Naive thymus-derived CD4-positive, alpha-beta T cell (primary cell): ENCODE results near the gene AGFG2. TPM values are rescaled to one million over a fixed set of nuclear protein-coding genes. Genes with fewer than 3 reads are reported as not detected.

Experiments used
- ATAC-seq: fragments of 150-1000 bp; cut with Tn5 transposase; 2 replicates; pipeline ENCODE4 v1.10.0; 2021; ENCODE audit warnings: mild to moderate bottlenecking, moderate library complexity
- CTCF ChIA-PET: fragments of 350-600 bp; sonication (Branson Sonifier 250); formaldehyde crosslinking; loops from one replicate; lab custom pipeline; 2021; ENCODE audit warnings: antibody characterized with exemption; lab: Charles Lee
- POLR2A ChIA-PET: fragments of 350-600 bp; sonication (Branson Sonifier 250); formaldehyde crosslinking; loops from one replicate; lab custom pipeline; 2021; ENCODE audit warnings: antibody characterized with exemption, inconsistent platforms; lab: Charles Lee
- DNase-seq, 9 donors: peaks; one replicate each; pipeline versions ENCODE4 v3.0.0 to v3.0.0-alpha.2; 2020 to 2022; ENCODE audit warnings: mixed read lengths in 1 of 9
- H3K27ac ChIP-seq: one replicate; pipeline ENCODE4 v1.7.0; 2013; ENCODE audit warnings: mild to moderate bottlenecking, low read depth, low read length, moderate library complexity
- H3K27me3 ChIP-seq, 2 donors: one replicate each; pipeline ENCODE4 v1.7.0; 2013; ENCODE audit warnings: low read length in 2 of 2, mild to moderate bottlenecking in 2 of 2, moderate library complexity in 2 of 2; ENCODE audit not compliant: control insufficient read depth in 2 of 2, insufficient read depth in 2 of 2
- H3K36me3 ChIP-seq, 3 experiments: 1 replicate in 2 of 3; 2 replicates in 1 of 3; pipeline ENCODE4 v1.7.0; 2013; ENCODE audit warnings: low read length in 3 of 3, mild to moderate bottlenecking in 3 of 3, moderate library complexity in 1 of 3; ENCODE audit not compliant: insufficient read depth in 3 of 3, control insufficient read depth in 2 of 3
- H3K4me1 ChIP-seq, 2 donors: one replicate each; pipeline ENCODE4 v1.7.0; 2013; ENCODE audit warnings: low read length in 2 of 2, mild to moderate bottlenecking in 2 of 2, moderate library complexity in 1 of 2; ENCODE audit not compliant: control insufficient read depth in 2 of 2, insufficient read depth in 2 of 2
- H3K4me3 ChIP-seq: 2 replicates; pipeline ENCODE4 v1.7.0; 2013; ENCODE audit warnings: mild to moderate bottlenecking, low read length
- H3K9me3 ChIP-seq, 3 experiments: 1 replicate in 2 of 3; 2 replicates in 1 of 3; pipeline ENCODE4 v1.7.0; 2013; ENCODE audit warnings: low read length in 3 of 3; ENCODE audit not compliant: control insufficient read depth in 2 of 3
- H3K27ac Mint-ChIP-seq, 9 donors: one replicate each; pipeline ENCODE4 v1.8.0; 2020 to 2022; ENCODE audit warnings: mixed read lengths in 9 of 9, mild to moderate bottlenecking in 8 of 9, moderate library complexity in 5 of 9, inconsistent platforms in 2 of 9
- H3K27me3 Mint-ChIP-seq, 5 donors: one replicate each; pipeline ENCODE4 v1.8.0; 2021 to 2022; ENCODE audit warnings: mixed read lengths in 5 of 5, mild to moderate bottlenecking in 1 of 5
- H3K36me3 Mint-ChIP-seq, 5 donors: one replicate each; pipeline ENCODE4 v1.8.0; 2020 to 2022; ENCODE audit warnings: mixed read lengths in 5 of 5, mild to moderate bottlenecking in 3 of 5, inconsistent platforms in 1 of 5
- H3K4me1 Mint-ChIP-seq, 7 donors: one replicate each; pipeline ENCODE4 v1.8.0; 2020 to 2022; ENCODE audit warnings: mixed read lengths in 7 of 7, mild to moderate bottlenecking in 3 of 7, inconsistent platforms in 1 of 7
- H3K4me3 Mint-ChIP-seq, 10 donors: one replicate each; pipeline ENCODE4 v1.8.0; 2020 to 2022; ENCODE audit warnings: mild to moderate bottlenecking in 10 of 10, mixed read lengths in 10 of 10, moderate library complexity in 6 of 10, inconsistent platforms in 2 of 10
- H3K9me3 Mint-ChIP-seq, 11 donors: one replicate each; pipeline ENCODE4 v1.8.0; 2020 to 2022; ENCODE audit warnings: mixed read lengths in 11 of 11, mild to moderate bottlenecking in 4 of 11, inconsistent platforms in 1 of 11, moderate library complexity in 1 of 11
- intact Hi-C, 2 donors: fragments of 100-400 bp; cut with micrococcal nuclease; formaldehyde crosslinking; loops; one replicate each; pipeline ENCODE4 v1.15.1; 2023
- polyA plus RNA-seq, 2 donors: library from polyadenylated mRNA; unstranded; fragments of 300-500 nt; fragmentation: Illumina TruSeq; gene quantifications; one replicate each; pipeline ENCODE4 v1.2.3, GENCODE V29; 2021
- total RNA-seq, 6 experiments: library from RNA in 5 of 6; stranded (reverse) in 5 of 6; gene quantifications; 1 replicate in 5 of 6; 2 replicates in 1 of 6; pipeline ENCODE4 v1.2.3 and lab custom pipeline; 2021 to 2026

AGFG2 gene
- total and polyA plus RNA-seq, 7 experiments from 2014 or later = 5.7 to 42.4 (median 23.2) TPM

- no peak for ATAC-seq
- no peak for DNase-seq
- Mint-ChIP-seq H3K27me3 (no peaks in the 10 kb centered on the region), H3K9me3 (no peaks in the 10 kb centered on the region), H3K4me1 (peaks cover 19 to 34% (median 25%) of the 10 kb centered on the region in 7 donors), H3K36me3 (peaks cover 0 to 4% (median 4%) of the 10 kb centered on the region in 5 donors), H3K27ac (peak overlapping the region in 3 of 9 donors; percentile 21 to 43 (median 32)), H3K4me3 (no peak overlapping the region)
- Histone ChIP-seq H3K27me3 (no peaks in the 10 kb centered on the region), H3K36me3 (peaks cover 0 to 18% (median 0%) of the 10 kb centered on the region in 3 experiments), H3K4me3 (no peak overlapping the region), H3K9me3 (no peaks in the 10 kb centered on the region), H3K27ac (no peak overlapping the region), H3K4me1 (peaks cover 15 to 24% of the 10 kb centered on the region in 2 donors)
- intact Hi-C loops = loop anchor here in 1 of 2 donors (2.0 kb wide), 2 partner anchors 40 to 62 kb away; no protein-coding TSS in a partner anchor
- POLR2A ChIA-PET = interaction anchor here (1.3 to 12.4 kb wide), 4 partner anchors 9 to 126 kb away, joined by 4 to 173 read pairs (median 10); partner anchors contain the start of genes FBXO24, LRCH4 and SAP25
- CTCF ChIA-PET = interaction anchor here (0.7 to 8.0 kb wide), 19 partner anchors 13 to 166 kb away, joined by 3 to 65 read pairs (median 5); partner anchors contain the start of genes FBXO24, LRCH4 and ZCWPW1
Measured at GRCh38 chr7:100565133-100565571, 26.1 kb downstream of the AGFG2 start.

- no peak overlapping the region for H3K4me3 Mint-ChIP-seq
- peaks cover 19 to 42% (median 29%) of the 10 kb centered on the region in 7 donors for H3K4me1 Mint-ChIP-seq
- H3K36me3 Mint-ChIP-seq = peaks cover 0 to 4% (median 4%) of the 10 kb centered on the region in 5 donors
- no peak for DNase-seq
- Histone ChIP-seq H3K27me3 (no peaks in the 10 kb centered on the region), H3K4me3 (no peak overlapping the region), H3K36me3 (peaks cover 0 to 18% (median 0%) of the 10 kb centered on the region in 3 experiments), H3K4me1 (peaks cover 24 to 33% of the 10 kb centered on the region in 2 donors), H3K9me3 (no peaks in the 10 kb centered on the region), H3K27ac (no peak overlapping the region)
- H3K9me3 Mint-ChIP-seq = no peaks in the 10 kb centered on the region
- POLR2A ChIA-PET = interaction anchor here (1.3 to 12.4 kb wide), 3 partner anchors 8 to 114 kb away, joined by 4 to 173 read pairs (median 9); partner anchors contain the start of genes FBXO24, LRCH4 and SAP25
- H3K27me3 Mint-ChIP-seq = peaks cover 0 to 4% (median 0%) of the 10 kb centered on the region in 5 donors
- H3K27ac Mint-ChIP-seq = peak overlapping the region in 5 of 9 donors; percentile 2 to 75 (median 52)
- intact Hi-C loops = no loop called here
- CTCF ChIA-PET = interaction anchor here (0.6 to 8.0 kb wide), 13 partner anchors 12 to 158 kb away, joined by 3 to 65 read pairs (median 4); partner anchors contain the start of genes FBXO24 and LRCH4
- no peak for ATAC-seq
Measured at GRCh38 chr7:100566018-100566531, 27.1 kb downstream of the AGFG2 start.

DNA sequence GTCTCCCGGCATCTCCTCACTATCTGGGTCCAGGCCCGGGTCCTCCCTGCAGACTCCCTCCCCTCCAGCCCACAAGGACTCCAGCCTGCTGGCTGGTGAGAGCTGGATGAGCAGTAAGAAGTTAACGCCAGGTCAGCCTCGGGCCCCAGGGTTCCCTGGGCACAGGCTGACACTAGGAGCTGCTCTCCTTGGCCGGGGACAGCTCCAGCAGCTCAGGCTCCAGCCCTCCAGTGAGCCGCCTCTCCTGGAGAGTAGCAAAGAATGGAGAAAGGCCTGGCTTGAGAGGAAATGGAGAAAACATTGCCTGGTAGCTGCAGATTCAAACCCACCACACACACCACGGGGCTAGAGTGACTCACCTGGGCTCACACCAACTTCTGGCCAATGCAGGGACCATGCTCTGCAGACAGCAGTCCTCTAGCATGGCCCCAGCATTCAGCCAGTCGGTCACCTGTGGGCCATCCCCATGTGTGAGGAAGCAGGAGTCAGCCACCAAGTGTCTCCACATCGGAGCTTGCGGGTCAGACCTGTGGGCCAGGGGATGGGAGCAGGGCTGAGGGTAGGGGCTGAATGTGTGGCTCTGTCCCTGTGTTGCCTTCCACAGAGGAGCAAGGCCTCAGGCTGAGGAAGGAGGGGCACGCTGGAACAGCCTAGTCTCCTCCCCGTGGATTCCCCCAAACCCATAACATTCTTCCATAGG lies 28.2 kb downstream of the AGFG2 start:
- H3K9me3 ChIP-seq = no peaks in the 10 kb centered on the region
- ATAC-seq (no peak), DNase-seq (no peak)
- H3K36me3 ChIP-seq = peaks cover 0 to 17% (median 0%) of the 10 kb centered on the region in 3 experiments
- H3K27ac ChIP-seq = peak overlapping the region; percentile 35
- Mint-ChIP-seq H3K27me3 (peaks cover 0 to 4% (median 0%) of the 10 kb centered on the region in 5 donors), H3K4me3 (no peak overlapping the region), H3K9me3 (no peaks in the 10 kb centered on the region), H3K36me3 (peaks cover 0 to 10% (median 4%) of the 10 kb centered on the region in 5 donors), H3K4me1 (peaks cover 19 to 53% (median 35%) of the 10 kb centered on the region in 7 donors), H3K27ac (peak overlapping the region in 8 of 9 donors; percentile 10 to 81 (median 56))
- POLR2A ChIA-PET = interaction anchor here (1.7 to 12.4 kb wide), 3 partner anchors 18 to 113 kb away, joined by 3 to 173 read pairs (median 9); partner anchors contain the start of genes FBXO24 and LRCH4
- H3K27me3 ChIP-seq = no peaks in the 10 kb centered on the region
- intact Hi-C loops = no loop called here
- H3K4me1 ChIP-seq = peaks cover 25 to 35% of the 10 kb centered on the region in 2 donors
- CTCF ChIA-PET = interaction anchor here (0.7 to 1.8 kb wide), 5 partner anchors 10 to 138 kb away, joined by 3 to 7 read pairs (median 3); no protein-coding TSS in a partner anchor
- H3K4me3 ChIP-seq = no peak overlapping the region

DNA sequence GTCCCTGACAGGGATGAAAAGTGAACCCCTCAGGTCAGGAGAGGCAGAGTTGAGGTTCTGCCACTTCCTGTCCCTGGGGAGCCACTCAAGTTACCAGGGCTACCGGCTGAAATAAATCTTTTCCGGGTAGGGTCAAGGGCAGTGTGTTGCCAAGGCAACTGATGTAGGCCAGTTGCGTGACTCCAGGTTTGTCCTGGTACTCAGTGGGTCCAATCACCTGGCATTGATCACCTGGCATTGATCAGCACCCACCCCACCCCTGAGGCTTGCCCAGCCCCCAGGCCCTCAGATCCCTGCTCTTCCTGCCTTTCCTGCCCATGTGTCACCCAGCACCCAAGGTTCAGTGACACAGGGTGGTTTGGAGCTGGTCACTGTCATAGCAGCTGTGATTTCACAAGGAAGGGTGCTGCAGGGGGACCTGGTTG lies 28.8 kb downstream of the AGFG2 start:
- DNase-seq (no peak), ATAC-seq (no peak)
- Mint-ChIP-seq H3K36me3 (peaks cover 0 to 10% (median 3%) of the 10 kb centered on the region in 5 donors), H3K4me1 (peaks cover 19 to 54% (median 35%) of the 10 kb centered on the region in 7 donors), H3K27me3 (peaks cover 0 to 4% (median 0%) of the 10 kb centered on the region in 5 donors), H3K9me3 (no peaks in the 10 kb centered on the region), H3K27ac (peak overlapping the region in 7 of 9 donors; percentile 31 to 81 (median 50)), H3K4me3 (no peak overlapping the region)
- ChIA-PET POLR2A (interaction anchor here (1.7 to 12.4 kb wide), 2 partner anchors 18 to 19 kb away, joined by 3 to 173 read pairs; partner anchors contain the start of genes FBXO24 and LRCH4), CTCF (interaction anchor here (0.7 to 1.8 kb wide), 4 partner anchors 10 to 137 kb away, joined by 3 to 7 read pairs (median 4); no protein-coding TSS in a partner anchor)
- peaks cover 0 to 17% (median 0%) of the 10 kb centered on the region in 3 experiments for H3K36me3 ChIP-seq
- intact Hi-C loops = no loop called here
- H3K4me1 ChIP-seq = peaks cover 25 to 35% of the 10 kb centered on the region in 2 donors
- no peaks in the 10 kb centered on the region for H3K27me3 ChIP-seq
- peak overlapping the region; percentile 35 for H3K27ac ChIP-seq
- H3K4me3 ChIP-seq = no peak overlapping the region
- no peaks in the 10 kb centered on the region for H3K9me3 ChIP-seq

DNA sequence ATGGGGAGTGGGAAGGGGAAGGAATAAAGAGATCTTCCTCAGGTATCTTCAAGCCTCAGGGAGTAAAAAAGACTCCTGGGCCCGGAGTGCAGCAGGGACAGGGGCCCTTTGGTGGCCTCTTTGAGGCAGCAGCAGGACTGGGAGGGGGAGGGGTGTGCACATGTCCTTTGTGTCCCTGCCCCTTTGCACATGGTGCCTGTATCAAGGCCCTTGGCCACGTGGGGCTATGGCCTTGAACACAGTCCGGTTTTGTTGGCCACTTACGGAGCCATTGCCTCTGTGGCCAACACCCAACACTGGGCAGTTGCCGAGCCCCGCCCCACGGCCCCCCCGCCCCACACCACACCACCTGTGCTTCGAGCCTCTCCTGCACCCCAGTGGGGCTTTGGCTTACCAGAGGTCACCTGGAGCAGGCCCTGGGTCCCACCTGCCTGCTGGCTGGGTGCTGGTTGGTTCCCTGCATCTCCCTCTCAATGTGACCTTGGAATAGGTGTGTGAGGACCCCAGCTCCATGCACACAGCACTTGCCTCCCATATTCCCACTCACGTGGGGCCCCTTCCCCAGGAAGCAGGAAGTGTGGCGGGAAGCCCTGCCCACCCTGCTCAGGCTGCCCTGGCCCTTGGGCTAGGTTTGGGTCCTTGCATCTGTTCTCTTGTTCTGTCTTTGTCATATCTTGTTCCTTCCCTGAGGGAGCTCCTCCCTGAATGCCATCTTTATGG lies 29.3 kb downstream of the AGFG2 start:
- ChIA-PET CTCF (interaction anchor here (0.7 to 1.8 kb wide), 4 partner anchors 16 to 52 kb away, joined by 4 to 8 read pairs (median 6); partner anchors contain the start of genes FBXO24 and LRCH4), POLR2A (interaction anchor here (1.0 to 12.4 kb wide), 4 partner anchors 17 to 124 kb away, joined by 3 to 173 read pairs (median 5); partner anchors contain the start of genes FBXO24 and LRCH4)
- H3K36me3 Mint-ChIP-seq = peaks cover 0 to 10% (median 0%) of the 10 kb centered on the region in 5 donors
- H3K27me3 Mint-ChIP-seq = peaks cover 0 to 4% (median 0%) of the 10 kb centered on the region in 5 donors
- no peaks in the 10 kb centered on the region for H3K27me3 ChIP-seq
- DNase-seq (no peak), ATAC-seq (no peak)
- H3K27ac Mint-ChIP-seq = peak overlapping the region in 8 of 9 donors; percentile 38 to 92 (median 84)
- H3K4me3 Mint-ChIP-seq = peak overlapping the region in 5 of 10 donors; percentile 3 to 78 (median 70)
- no peaks in the 10 kb centered on the region for H3K9me3 Mint-ChIP-seq
- H3K4me1 ChIP-seq = peaks cover 25 to 35% of the 10 kb centered on the region in 2 donors
- intact Hi-C loops = no loop called here
- H3K27ac ChIP-seq = peak overlapping the region; percentile 9
- no peak overlapping the region for H3K4me3 ChIP-seq
- no peaks in the 10 kb centered on the region for H3K9me3 ChIP-seq
- H3K4me1 Mint-ChIP-seq = peaks cover 19 to 54% (median 35%) of the 10 kb centered on the region in 7 donors
- H3K36me3 ChIP-seq = peaks cover 0 to 17% (median 0%) of the 10 kb centered on the region in 3 experiments
